GM12878 (cell line): ENCODE measurements around the gene PDCL3. TPM values are rescaled to one million over a fixed set of nuclear protein-coding genes. Genes with fewer than 3 reads are reported as not detected.

ENCODE experiments used
- ATAC-seq: fragments of 200-7000 bp; cut with Tn5 transposase; 3 replicates; pipeline ENCODE4 v1.9.1; 2020; ENCODE audit warnings: mild to moderate bottlenecking, moderate library complexity
- BruUV-seq: library from RNA; stranded (reverse); fragments of 400-500 nt; replicated peaks from 2 replicates; lab custom pipeline; 2021; lab: Mats Ljungman, UMichigan
- CTCF ChIA-PET: fragments of 300-600 bp; sonication (Branson Sonifier 250); formaldehyde crosslinking; extraction: SDS; loops from one replicate; lab custom pipeline; 2021; ENCODE audit warnings: inconsistent platforms; lab: Yijun Ruan, JAX
- POLR2A ChIA-PET: fragments of 350-600 bp; formaldehyde crosslinking; extraction: SDS; loops from one replicate; lab custom pipeline; 2021; ENCODE audit warnings: inconsistent platforms; lab: Charles Lee
- RAD21 ChIA-PET: fragments of 300-600 bp; sonication (Branson Sonifier 250); formaldehyde crosslinking; loops from one replicate; lab custom pipeline; 2023; ENCODE audit warnings: antibody characterized with exemption; ENCODE audit not compliant: unreplicated experiment; lab: Charles Lee
- SMC1A ChIA-PET: fragments of 300-600 bp; sonication (Branson Sonifier 250); formaldehyde crosslinking; loops from one replicate; lab custom pipeline; 2023; ENCODE audit not compliant: unreplicated experiment, uncharacterized antibody; lab: Charles Lee
- DNase-seq: peaks from one replicate; pipeline ENCODE4 v3.0.0-alpha.2; 2011; ENCODE audit warnings: low read depth, low spot score
- FAIRE-seq: peaks from 3 replicates; lab custom pipeline; 2011; peaks lifted over from hg19 to GRCh38; lab: Jason Lieb, UNC
- H2AFZ ChIP-seq: 2 replicates; pipeline ENCODE4 v1.6.0; 2011; ENCODE audit warnings: low read depth, low read length, control low read depth; ENCODE audit not compliant: control insufficient read depth
- H3K27ac ChIP-seq: 2 replicates; pipeline ENCODE4 v1.5.1; 2011; ENCODE audit warnings: control low read depth; ENCODE audit not compliant: control insufficient read depth, insufficient read depth
- H3K27me3 ChIP-seq, 2 experiments: replicated peaks in 1 of 2; 2 replicates each; pipeline versions ENCODE4 v1.6.0 to v1.6.1; 2011; ENCODE audit warnings: low read length in 1 of 2; ENCODE audit not compliant: control insufficient read depth in 2 of 2, insufficient read depth in 2 of 2
- H3K36me3 ChIP-seq, 2 experiments: 2 replicates each; pipeline ENCODE4 v1.5.1; 2011; ENCODE audit warnings: low read length in 1 of 2; ENCODE audit not compliant: control insufficient read depth in 2 of 2, insufficient read depth in 2 of 2
- H3K4me1 ChIP-seq: 2 replicates; pipeline ENCODE4 v1.6.1; 2011; ENCODE audit warnings: mild to moderate bottlenecking, low read length, moderate library complexity, mixed read lengths; ENCODE audit not compliant: control insufficient read depth, insufficient read depth
- H3K4me2 ChIP-seq: 2 replicates; pipeline ENCODE4 v1.6.0; 2011; ENCODE audit warnings: control low read depth; ENCODE audit not compliant: control insufficient read depth, insufficient read depth
- H3K4me3 ChIP-seq: fragments of 200-600 bp; sonication (generic); 2 replicates; pipeline ENCODE4 v1.5.1; 2016
- H3K79me2 ChIP-seq: 2 replicates; pipeline ENCODE4 v1.6.0; 2011; ENCODE audit warnings: low read length; ENCODE audit not compliant: control insufficient read depth, insufficient read depth
- H3K9ac ChIP-seq: 2 replicates; pipeline ENCODE4 v1.8.0; 2011; ENCODE audit warnings: low read length, control low read depth, mixed read lengths; ENCODE audit not compliant: control insufficient read depth, insufficient read depth
- H3K9me3 ChIP-seq: replicated peaks from 3 replicates; pipeline ENCODE4 v1.5.1; 2011; ENCODE audit warnings: mild to moderate bottlenecking, low read length; ENCODE audit not compliant: control insufficient read depth, insufficient read depth
- H4K20me1 ChIP-seq: 2 replicates; pipeline ENCODE4 v1.6.0; 2011; ENCODE audit not compliant: control insufficient read depth, insufficient read depth
- ATF7 ChIP-seq: fragments of 450-650 bp; IDR thresholded peaks from 2 replicates; pipeline ENCODE4 v1.6.1; 2016; ENCODE audit warnings: low read depth, mild to moderate bottlenecking
- BACH1 ChIP-seq: fragments of 450-650 bp; IDR thresholded peaks from 2 replicates; pipeline ENCODE4 v1.6.1; 2017; ENCODE audit warnings: mild to moderate bottlenecking, borderline replicate concordance
- BHLHE40 ChIP-seq, 2 experiments: fragments of 450-650 bp in 1 of 2; IDR thresholded peaks; 2 replicates each; pipeline ENCODE4 v1.6.1; 2011 to 2017; ENCODE audit warnings: low read depth in 2 of 2, borderline replicate concordance in 1 of 2, improper control_type of control experiment in 1 of 2, low read length in 1 of 2, mild to moderate bottlenecking in 1 of 2
- CBX5 ChIP-seq: sonication (generic); IDR thresholded peaks from 2 replicates; pipeline ENCODE4 v1.6.1; 2016; ENCODE audit warnings: low read depth, moderate library complexity, mild to moderate bottlenecking, inconsistent platforms
- CREM ChIP-seq: IDR thresholded peaks from 2 replicates; pipeline ENCODE4 v1.6.1; 2014; ENCODE audit warnings: antibody characterized with exemption, low read depth
- EED ChIP-seq: sonication (generic); IDR thresholded peaks from 2 replicates; pipeline ENCODE4 v1.6.1; 2016; ENCODE audit warnings: antibody characterized with exemption, low read depth
- ESRRA ChIP-seq: IDR thresholded peaks from 2 replicates; pipeline ENCODE4 v1.6.1; 2012; ENCODE audit warnings: mild to moderate bottlenecking, low read length, improper control_type of control experiment
- GABPA ChIP-seq: IDR thresholded peaks from 2 replicates; pipeline ENCODE4 v1.6.1; 2014; ENCODE audit warnings: antibody characterized with exemption, low read depth, mild to moderate bottlenecking, inconsistent platforms
- JUNB ChIP-seq: IDR thresholded peaks from 2 replicates; pipeline ENCODE4 v1.6.1; 2016; ENCODE audit warnings: antibody characterized with exemption, mild to moderate bottlenecking
- LARP7 ChIP-seq: fragments of 450-650 bp; IDR thresholded peaks from 2 replicates; pipeline ENCODE4 v1.6.1; 2017; ENCODE audit warnings: mild to moderate bottlenecking
- MEF2B ChIP-seq: fragments of 450-650 bp; IDR thresholded peaks from 2 replicates; pipeline ENCODE4 v1.6.1; 2018; ENCODE audit warnings: mild to moderate bottlenecking, moderate library complexity; ENCODE audit not compliant: partially characterized antibody, poor library complexity, severe bottlenecking
- SIX5 ChIP-seq: IDR thresholded peaks from 2 replicates; pipeline ENCODE4 v1.6.1; 2011; ENCODE audit warnings: mild to moderate bottlenecking, low read depth, low read length, moderate library complexity; ENCODE audit not compliant: severe bottlenecking
- SRF ChIP-seq, 2 experiments: IDR thresholded peaks; 2 replicates each; pipeline ENCODE4 v1.6.1; 2011; ENCODE audit warnings: low read depth in 2 of 2, low read length in 2 of 2, mild to moderate bottlenecking in 1 of 2, moderate library complexity in 1 of 2
- TARDBP ChIP-seq: IDR thresholded peaks from 2 replicates; pipeline ENCODE4 v1.6.1; 2016; ENCODE audit warnings: borderline replicate concordance
- TCF12 ChIP-seq: IDR thresholded peaks from 2 replicates; pipeline ENCODE4 v1.6.1; 2011; ENCODE audit warnings: low read depth, mild to moderate bottlenecking, low read length
- ZNF207 ChIP-seq: fragments of 450-650 bp; IDR thresholded peaks from 2 replicates; pipeline ENCODE4 v1.6.1; 2014; ENCODE audit warnings: antibody characterized with exemption, mild to moderate bottlenecking, borderline replicate concordance
- WGBS: methylation state at CpG from one replicate; pipeline ENCODE4 v1.1.6; 2016; ENCODE audit warnings: low lambda C conversion rate; ENCODE audit not compliant: insufficient replicate concordance, insufficient coverage; ENCODE audit errors: missing lambda C conversion rate; 5-methylcytosine and 5-hydroxymethylcytosine counted together
- in situ Hi-C: fragments of 300-500 bp; cut with MboI; formaldehyde crosslinking; loops from 9 replicates; pipeline ENCODE4 v1.14.3; 2018; ENCODE audit warnings: mixed read lengths
- intact Hi-C: fragments of 100-400 bp; cut with micrococcal nuclease; formaldehyde crosslinking; loops from one replicate; pipeline ENCODE4 v1.14.2; 2022; ENCODE audit not compliant: unreplicated experiment
- polyA plus RNA-seq, 11 experiments: library from polyadenylated mRNA; depleted of rRNA in 4 of 11; unstranded in 6 of 11; stranded (reverse) in 5 of 11; fragments of >200 nt; fragmentation: Nextera tagmentation in 4 of 11; fragmentation: Illumina TruSeq in 1 of 11; extraction: Ambion mirVana in 4 of 11; extraction: Trizol in 1 of 11; gene quantifications; 1 replicate in 1 of 11; 2 replicates in 10 of 11; pipeline versions ENCODE4 v1.2.1 to v1.2.3, GENCODE V29; 2011 to 2016; ENCODE audit warnings: inconsistent platforms in 2 of 11, missing spikeins in 2 of 11, low read depth in 1 of 11
- total RNA-seq, 4 experiments: library from RNA; depleted of rRNA in 3 of 4; stranded (reverse); fragments of >200 nt in 3 of 4; fragmentation: Illumina TruSeq in 1 of 4; extraction: Trizol in 1 of 4; gene quantifications; 2 replicates each; pipeline versions ENCODE4 v1.2.1 to v1.2.3, GENCODE V29; 2013 to 2021
- TF ChIP-seq, protein P1 (sequence below): fragments of 450-650 bp; IDR thresholded peaks from 2 replicates; pipeline ENCODE4 v1.6.1; 2017; ENCODE audit warnings: mild to moderate bottlenecking, low read depth, inconsistent platforms; ENCODE audit not compliant: poor library complexity, severe bottlenecking
- TF ChIP-seq, protein P2 (sequence below), 3 experiments: IDR thresholded peaks in 2 of 3; conservative IDR thresholded peaks in 1 of 3; 2 replicates each; pipeline ENCODE4 v1.5.1; 2011; ENCODE audit warnings: low read depth in 3 of 3, low read length in 3 of 3, mild to moderate bottlenecking in 3 of 3, control low read depth in 2 of 3, moderate library complexity in 2 of 3, inconsistent platforms in 1 of 3, mixed read lengths in 1 of 3; ENCODE audit not compliant: control insufficient read depth in 2 of 3, insufficient read depth in 1 of 3; ENCODE audit errors: extremely low read depth in 1 of 3

The PDCL3 gene
- total and polyA plus RNA-seq, 10 of the 15 experiments (the other 5 are each of a cell fraction or from before 2014, with no cell fraction given) = 22.9 to 111 (median 51.1) TPM

GRCh38 chr2:100588071-100588786, 25.4 kb downstream of the PDCL3 start:
- no peaks in the 10 kb centered on the region for H3K27me3 ChIP-seq
- no peaks in the 10 kb centered on the region for H4K20me1 ChIP-seq
- DNase-seq (peak; percentile 38), FAIRE-seq (no peak), ATAC-seq (peak; percentile 93)
- no peak overlapping the region for H3K4me3 ChIP-seq
- peaks cover 5% of the 10 kb centered on the region; the same call in 1 of the 2 replicates for H3K4me1 ChIP-seq
- H3K9me3 ChIP-seq = no peaks in the 10 kb centered on the region
- POLR2A ChIA-PET = no interaction called here
- CTCF ChIA-PET = interaction anchor here (0.6 to 1.1 kb wide), 2 partner anchors 18 to 397 kb away, joined by 3 to 4 read pairs; no protein-coding TSS in a partner anchor
- RAD21 ChIA-PET = interaction anchor here (1.0 to 1.2 kb wide), 2 partner anchors 19 to 173 kb away, joined by 4 read pairs; no protein-coding TSS in a partner anchor
- H3K4me2 ChIP-seq = no peak overlapping the region
- in situ Hi-C loops = no loop called here
- H3K9ac ChIP-seq = no peak overlapping the region
- SMC1A ChIA-PET = interaction anchor here (1.0 to 1.4 kb wide), 2 partner anchors 10 to 326 kb away, joined by 4 read pairs; no protein-coding TSS in a partner anchor
- intact Hi-C loops = no loop called here
- no peaks in the 10 kb centered on the region for H3K36me3 ChIP-seq
- WGBS = 28% methylated on average over 7 of the region's 7 CpGs
- H3K27ac ChIP-seq = no peak overlapping the region
- no peaks in the 10 kb centered on the region for H3K79me2 ChIP-seq
- H2AFZ ChIP-seq = no peak overlapping the region
- no TSS peak for BruUV-seq
- TF ChIP-seq SIX5 (no peak), ATF7 (peak; percentile 98), BHLHE40 (IDR thresholded peaks at IDR 0.05; ENCODE audit: borderline replicate concordance in 1 of 2, low read depth in 2 of 2, low read length in 1 of 2) (peak in 1 of 2 experiments; percentile 49; a peak in 1 of 4 replicates), TCF12 (no peak), EED (peak; percentile 57; the same call in 1 of the 2 replicates), TARDBP (no peak), MEF2B (peak; percentile 29), CREM (peak; percentile 90), CBX5 (no peak), ESRRA (peak; percentile 86; the same call in 1 of the 2 replicates), BACH1 (peak; percentile 55; the same call in 1 of the 2 replicates), GABPA (no peak), ZNF207 (no peak), LARP7 (no peak), SRF (IDR thresholded peaks at IDR 0.05; ENCODE audit: low read depth in 2 of 2, low read length in 2 of 2) (no peak), JUNB (peak; percentile 96)
- TF ChIP-seq, protein P1, sequence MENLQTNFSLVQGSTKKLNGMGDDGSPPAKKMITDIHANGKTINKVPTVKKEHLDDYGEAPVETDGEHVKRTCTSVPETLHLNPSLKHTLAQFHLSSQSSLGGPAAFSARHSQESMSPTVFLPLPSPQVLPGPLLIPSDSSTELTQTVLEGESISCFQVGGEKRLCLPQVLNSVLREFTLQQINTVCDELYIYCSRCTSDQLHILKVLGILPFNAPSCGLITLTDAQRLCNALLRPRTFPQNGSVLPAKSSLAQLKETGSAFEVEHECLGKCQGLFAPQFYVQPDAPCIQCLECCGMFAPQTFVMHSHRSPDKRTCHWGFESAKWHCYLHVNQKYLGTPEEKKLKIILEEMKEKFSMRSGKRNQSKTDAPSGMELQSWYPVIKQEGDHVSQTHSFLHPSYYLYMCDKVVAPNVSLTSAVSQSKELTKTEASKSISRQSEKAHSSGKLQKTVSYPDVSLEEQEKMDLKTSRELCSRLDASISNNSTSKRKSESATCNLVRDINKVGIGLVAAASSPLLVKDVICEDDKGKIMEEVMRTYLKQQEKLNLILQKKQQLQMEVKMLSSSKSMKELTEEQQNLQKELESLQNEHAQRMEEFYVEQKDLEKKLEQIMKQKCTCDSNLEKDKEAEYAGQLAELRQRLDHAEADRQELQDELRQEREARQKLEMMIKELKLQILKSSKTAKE = peak; percentile 46
- TF ChIP-seq, protein P2, sequence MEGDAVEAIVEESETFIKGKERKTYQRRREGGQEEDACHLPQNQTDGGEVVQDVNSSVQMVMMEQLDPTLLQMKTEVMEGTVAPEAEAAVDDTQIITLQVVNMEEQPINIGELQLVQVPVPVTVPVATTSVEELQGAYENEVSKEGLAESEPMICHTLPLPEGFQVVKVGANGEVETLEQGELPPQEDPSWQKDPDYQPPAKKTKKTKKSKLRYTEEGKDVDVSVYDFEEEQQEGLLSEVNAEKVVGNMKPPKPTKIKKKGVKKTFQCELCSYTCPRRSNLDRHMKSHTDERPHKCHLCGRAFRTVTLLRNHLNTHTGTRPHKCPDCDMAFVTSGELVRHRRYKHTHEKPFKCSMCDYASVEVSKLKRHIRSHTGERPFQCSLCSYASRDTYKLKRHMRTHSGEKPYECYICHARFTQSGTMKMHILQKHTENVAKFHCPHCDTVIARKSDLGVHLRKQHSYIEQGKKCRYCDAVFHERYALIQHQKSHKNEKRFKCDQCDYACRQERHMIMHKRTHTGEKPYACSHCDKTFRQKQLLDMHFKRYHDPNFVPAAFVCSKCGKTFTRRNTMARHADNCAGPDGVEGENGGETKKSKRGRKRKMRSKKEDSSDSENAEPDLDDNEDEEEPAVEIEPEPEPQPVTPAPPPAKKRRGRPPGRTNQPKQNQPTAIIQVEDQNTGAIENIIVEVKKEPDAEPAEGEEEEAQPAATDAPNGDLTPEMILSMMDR (IDR thresholded peaks at IDR 0.05 in 2 of 3, conservative IDR thresholded peaks at IDR 0.05 in 1 of 3; ENCODE audit: control insufficient read depth in 2 of 3, extremely low read depth in 1 of 3, insufficient read depth in 1 of 3, low read depth in 3 of 3, low read length in 3 of 3) = no peak
